GM12874 (cell line): ENCODE results near the gene CYP24A1.

Experiments
- TF ChIP-seq, protein P1 (sequence below): IDR thresholded peaks from 2 replicates; pipeline ENCODE4 v1.5.1; 2011; ENCODE audit warnings: low read depth, mild to moderate bottlenecking, control low read depth, low read length, moderate library complexity; ENCODE audit not compliant: insufficient read depth

CYP24A1 gene

DNA sequence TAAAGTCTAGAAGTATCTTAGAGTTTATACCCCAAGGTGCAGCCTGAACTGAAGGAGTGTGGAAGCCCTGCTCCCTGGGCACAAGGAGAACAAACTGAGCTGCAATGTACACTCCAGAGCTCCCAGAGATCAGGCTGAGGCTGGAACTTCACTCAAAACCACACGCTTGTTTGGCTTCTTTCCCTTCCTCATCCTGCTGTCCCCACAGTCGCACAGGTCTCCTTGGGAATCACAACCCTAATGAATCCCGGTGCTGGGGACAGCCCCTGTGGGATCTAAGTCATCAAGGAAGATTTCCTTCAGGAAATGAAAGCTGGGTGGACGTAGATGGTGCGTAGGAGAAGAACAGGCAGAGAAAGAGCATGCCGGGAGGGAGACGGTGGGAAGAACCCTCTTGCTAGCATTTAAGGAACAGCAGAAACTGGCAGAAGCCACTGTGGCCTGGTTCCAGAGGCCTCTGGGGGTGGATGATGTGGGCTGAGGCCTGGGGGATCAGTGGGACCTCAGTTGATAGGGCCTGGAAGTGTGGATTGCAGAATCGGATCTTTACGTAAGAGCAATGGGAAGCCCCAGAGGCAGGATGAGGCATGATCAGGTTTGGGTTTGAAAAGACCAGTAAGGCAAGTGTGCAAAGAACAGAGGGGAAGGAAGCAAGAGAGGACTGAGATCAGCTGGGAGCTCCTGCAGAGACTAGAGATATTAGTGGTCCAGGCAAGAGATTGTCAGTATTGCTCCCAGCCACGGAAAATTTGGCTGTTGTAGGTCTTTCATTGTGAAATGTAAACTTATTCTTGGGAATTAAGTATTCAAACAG lies 21.4 kb downstream of the CYP24A1 start:
- TF ChIP-seq, protein P1, sequence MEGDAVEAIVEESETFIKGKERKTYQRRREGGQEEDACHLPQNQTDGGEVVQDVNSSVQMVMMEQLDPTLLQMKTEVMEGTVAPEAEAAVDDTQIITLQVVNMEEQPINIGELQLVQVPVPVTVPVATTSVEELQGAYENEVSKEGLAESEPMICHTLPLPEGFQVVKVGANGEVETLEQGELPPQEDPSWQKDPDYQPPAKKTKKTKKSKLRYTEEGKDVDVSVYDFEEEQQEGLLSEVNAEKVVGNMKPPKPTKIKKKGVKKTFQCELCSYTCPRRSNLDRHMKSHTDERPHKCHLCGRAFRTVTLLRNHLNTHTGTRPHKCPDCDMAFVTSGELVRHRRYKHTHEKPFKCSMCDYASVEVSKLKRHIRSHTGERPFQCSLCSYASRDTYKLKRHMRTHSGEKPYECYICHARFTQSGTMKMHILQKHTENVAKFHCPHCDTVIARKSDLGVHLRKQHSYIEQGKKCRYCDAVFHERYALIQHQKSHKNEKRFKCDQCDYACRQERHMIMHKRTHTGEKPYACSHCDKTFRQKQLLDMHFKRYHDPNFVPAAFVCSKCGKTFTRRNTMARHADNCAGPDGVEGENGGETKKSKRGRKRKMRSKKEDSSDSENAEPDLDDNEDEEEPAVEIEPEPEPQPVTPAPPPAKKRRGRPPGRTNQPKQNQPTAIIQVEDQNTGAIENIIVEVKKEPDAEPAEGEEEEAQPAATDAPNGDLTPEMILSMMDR = no peak

DNA sequence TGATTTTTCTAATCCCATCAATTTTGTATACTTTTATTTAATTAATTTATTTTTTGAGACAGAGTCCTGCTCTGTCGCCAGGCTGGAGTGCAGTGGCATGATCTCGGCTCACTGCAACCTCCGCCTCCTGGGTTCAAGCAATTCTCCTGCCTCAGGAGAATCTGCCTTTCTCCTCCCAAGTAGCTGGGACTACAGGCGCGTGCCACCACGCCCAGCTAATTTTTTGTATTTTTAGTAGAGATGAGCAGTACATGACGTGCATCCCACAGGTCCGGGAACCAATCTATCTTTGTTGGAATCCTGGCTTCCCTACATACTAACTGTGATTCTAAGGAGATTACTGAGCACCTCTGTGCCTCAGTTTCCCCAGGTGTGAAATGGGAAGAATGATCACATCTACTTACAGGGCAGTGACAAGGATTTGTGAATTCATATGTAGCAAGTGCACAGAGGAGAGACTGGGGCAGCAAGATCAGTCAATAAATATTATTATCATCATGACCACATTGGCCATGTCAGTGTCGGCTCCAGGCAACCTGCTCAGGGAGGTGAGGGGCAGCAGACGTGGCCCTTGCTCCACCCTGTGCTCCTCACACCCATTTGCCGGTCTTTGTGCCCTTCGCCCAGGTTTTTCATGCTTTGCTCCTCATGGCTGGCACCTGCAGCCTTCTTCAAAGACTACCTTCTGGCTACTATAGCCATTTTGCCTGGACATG lies 22.1 kb downstream of the CYP24A1 start:
- TF ChIP-seq, protein P1 = no peak

DNA sequence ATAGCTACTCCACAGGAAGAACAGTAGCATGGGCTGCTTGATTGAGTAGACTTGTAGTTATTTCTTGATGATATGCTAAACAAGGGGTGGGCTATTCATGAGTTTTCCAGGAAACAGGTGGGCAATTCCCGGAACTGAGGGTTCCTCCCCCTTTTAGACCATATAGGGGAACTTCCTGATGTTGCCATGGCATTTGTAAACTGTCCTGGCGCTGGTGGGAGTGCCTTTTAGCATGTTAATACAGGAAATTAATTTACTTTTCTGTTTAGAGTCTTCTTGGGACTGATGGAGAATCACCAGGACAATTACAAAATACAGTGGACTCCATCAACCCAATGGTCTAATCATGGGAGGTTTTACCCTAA lies 22.7 kb downstream of the CYP24A1 start:
- TF ChIP-seq, protein P1 = no peak

DNA sequence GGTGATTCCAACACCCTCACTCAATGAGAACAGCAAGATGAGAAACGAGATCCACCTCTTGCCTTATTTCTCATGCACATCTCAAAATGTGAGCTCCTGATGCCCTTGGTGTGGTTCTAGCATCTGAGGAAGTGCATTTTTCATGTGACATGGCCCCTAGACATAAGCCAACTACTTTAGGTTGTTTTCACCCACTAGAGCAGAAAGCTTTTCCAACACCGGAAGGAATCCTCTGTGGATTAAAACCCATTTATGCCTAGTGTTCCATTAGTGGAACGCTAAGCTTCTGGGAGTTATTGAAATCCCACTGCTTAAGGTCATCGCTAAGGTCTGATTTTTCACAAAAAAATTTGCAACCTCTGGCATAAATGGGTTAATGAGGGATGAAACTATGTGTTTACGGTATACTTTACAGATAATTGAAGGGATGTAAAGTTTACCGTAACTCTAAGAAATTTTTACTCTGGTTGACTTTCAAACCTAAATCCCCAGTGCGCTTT lies 24.0 kb downstream of the CYP24A1 start:
- TF ChIP-seq, protein P1 = no peak

DNA sequence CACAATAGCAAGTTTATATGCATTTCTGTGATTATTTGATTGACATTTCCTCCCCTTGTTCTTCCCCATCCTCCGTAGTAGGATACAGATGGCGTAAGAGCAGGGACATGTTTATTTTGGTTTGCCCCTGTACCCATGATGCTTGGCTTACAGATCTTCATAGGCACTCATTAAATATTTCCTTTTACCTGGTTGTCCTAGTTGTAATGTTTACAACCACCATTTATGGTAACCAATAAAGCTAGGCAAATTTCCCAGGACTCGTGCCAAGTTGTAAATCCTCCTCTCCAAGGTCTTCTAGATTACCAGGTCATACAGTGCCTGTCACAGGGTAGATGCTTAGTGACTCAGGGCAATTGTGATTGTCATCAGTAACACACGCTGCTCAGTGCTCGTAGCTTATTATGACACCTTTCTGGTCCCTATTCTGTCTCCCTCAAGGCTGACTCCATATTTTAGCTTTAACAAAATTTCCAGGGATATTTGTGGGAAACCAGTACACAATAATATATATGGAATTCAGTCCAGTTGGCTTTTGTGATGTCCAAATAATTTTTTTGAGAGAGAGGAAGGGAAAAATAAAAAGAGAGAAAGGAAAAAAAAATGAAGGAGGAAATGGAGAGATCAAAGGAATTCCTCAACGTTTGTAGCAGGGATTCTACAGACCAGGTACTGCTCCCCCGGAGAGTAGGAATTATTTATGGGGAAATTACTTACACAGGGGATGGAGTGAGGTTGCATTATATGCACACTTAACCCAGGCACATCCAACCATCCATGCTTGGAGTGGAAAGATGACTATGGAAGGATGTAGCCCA lies 24.6 kb downstream of the CYP24A1 start:
- TF ChIP-seq, protein P1 = no peak

DNA sequence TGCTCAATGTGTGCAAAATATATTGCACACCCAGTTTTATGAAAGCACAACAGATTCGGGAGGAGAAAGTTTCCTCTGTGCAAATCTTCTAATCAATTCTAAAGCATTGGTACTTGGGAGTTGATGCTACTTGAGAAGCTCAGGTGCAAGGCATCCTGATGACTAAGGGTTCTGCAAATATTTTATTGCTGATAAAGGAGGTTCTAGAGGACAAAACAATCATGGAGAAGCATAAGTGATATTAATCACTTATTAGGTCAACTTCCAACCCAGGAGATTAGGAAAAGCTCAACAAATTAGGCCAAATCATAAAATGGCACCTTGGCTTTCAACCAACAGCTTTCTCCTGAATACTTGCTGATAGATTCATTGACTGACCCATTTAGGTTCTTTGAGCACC lies 27.1 kb downstream of the CYP24A1 start:
- TF ChIP-seq, protein P1 = no peak
